ENCODE results near the gene MAP4K5.

- TF ChIP-seq ZNF354B (CRISPR knock-in tag; IDR thresholded peaks at IDR 0.05), result no peak
- TF ChIP-seq POLR2AphosphoS5 (IDR thresholded peaks at IDR 0.05; ENCODE audit: low read depth, low read length), result no peak
- no peak for TF ChIP-seq NFIB (CRISPR knock-in tag; IDR thresholded peaks at IDR 0.05; ENCODE audit: borderline replicate concordance)
- no peak for TF ChIP-seq ATF1 (CRISPR knock-in tag; IDR thresholded peaks at IDR 0.05)
- no peak for TF ChIP-seq EZH2 (conservative IDR thresholded peaks at IDR 0.05; ENCODE audit: low read depth, low read length)
- TF ChIP-seq MXD1 (CRISPR knock-in tag; IDR thresholded peaks at IDR 0.05), result no peak
- no peak for TF ChIP-seq ZBTB33 (CRISPR knock-in tag; IDR thresholded peaks at IDR 0.05)
- no peak for TF ChIP-seq CTCF (CRISPR knock-in tag; IDR thresholded peaks at IDR 0.05)
- no peak for TF ChIP-seq ZNF687 (CRISPR knock-in tag; IDR thresholded peaks at IDR 0.05)
These were observed 42.5 kb downstream of the MAP4K5 start for GRCh38 chr14:50489851-50490250.
